Testis (tissue), 3 donors: Measurements from ENCODE around the gene SLC22A2. TPM values are rescaled to one million over a fixed set of nuclear protein-coding genes. Genes with fewer than 3 reads are reported as not detected.

ENCODE experiments used
- DNase-seq: peaks from one replicate; pipeline ENCODE4 v3.0.0-alpha.2; 2019
- H3K27ac ChIP-seq, 2 donors: fragments of 200-600 bp; sonication (generic); one replicate each; pipeline ENCODE4 v1.5.1; 2019
- H3K27me3 ChIP-seq: fragments of 200-600 bp; sonication (generic); one replicate; pipeline ENCODE4 v1.5.1; 2019
- H3K36me3 ChIP-seq: fragments of 200-600 bp; sonication (generic); one replicate; pipeline ENCODE4 v1.5.1; 2017; ENCODE audit warnings: low read depth; ENCODE audit errors: missing control alignments
- H3K4me1 ChIP-seq: fragments of 200-600 bp; sonication (generic); one replicate; pipeline ENCODE4 v1.5.1; 2019
- H3K4me3 ChIP-seq, 2 donors: fragments of 200-600 bp; sonication (generic); one replicate each; pipeline ENCODE4 v1.5.1; 2017 to 2019
- H3K9me3 ChIP-seq: fragments of 200-600 bp; sonication (generic); one replicate; pipeline ENCODE4 v1.5.1; 2017
- CTCF ChIP-seq, 3 experiments: fragments of 450-650 bp in 2 of 3; fragments of 200-600 bp in 1 of 3; sonication (generic) in 1 of 3; IDR thresholded peaks; one replicate each; pipeline ENCODE4 v1.5.1; 2016 to 2019; ENCODE audit warnings: antibody characterized with exemption in 3 of 3, mild to moderate bottlenecking in 2 of 3, moderate library complexity in 1 of 3
- POLR2A ChIP-seq: fragments of 450-650 bp; IDR thresholded peaks from one replicate; pipeline ENCODE4 v1.6.1; 2017; ENCODE audit warnings: antibody characterized with exemption, mild to moderate bottlenecking, moderate library complexity
- WGBS, 2 donors: methylation state at CpG; one replicate each; pipeline ENCODE4 v1.1.5; 2018; 5-methylcytosine and 5-hydroxymethylcytosine counted together
- intact Hi-C: fragments of 100-400 bp; cut with DNase I; formaldehyde crosslinking; loops from one replicate; pipeline ENCODE4 v1.15.1; 2023; ENCODE audit warnings: low total_unique reads
- polyA plus RNA-seq: library from polyadenylated mRNA; stranded (reverse); fragments of 350-450 nt; fragmentation: Illumina TruSeq; extraction: RNeasy Lipid Tissue Mini Kit (QIAGEN cat#74804); gene quantifications from one replicate; pipeline ENCODE4 v1.2.3, GENCODE V29; 2014; ENCODE audit warnings: low read depth, low replicate concordance; ENCODE audit not compliant: insufficient read depth
- total RNA-seq, 2 donors: library from RNA; depleted of rRNA; stranded (reverse); fragments of >200 nt; gene quantifications; one replicate each; pipeline ENCODE4 v1.2.3, GENCODE V29; 2016

SLC22A2 gene
- total and polyA plus RNA-seq, 3 donors from 2014 or later, result 0.24 to 0.99 (median 0.34) TPM

- Histone ChIP-seq H3K27ac (no peak overlapping the region), H3K4me3 (no peak overlapping the region), H3K27me3 (no peaks in the 10 kb centered on the region), H3K4me1 (peaks cover 27% of the 10 kb centered on the region), H3K36me3 (no peaks in the 10 kb centered on the region), H3K9me3 (no peaks in the 10 kb centered on the region)
- WGBS, 2 donors, result 56 to 63% methylated on average over 9 of the region's 9 CpGs
- no peak for DNase-seq
- TF ChIP-seq POLR2A, result no peak
- no peak for TF ChIP-seq CTCF (IDR thresholded peaks at IDR 0.05)
- intact Hi-C loops, result no loop called here
Observed at GRCh38 chr6:160173806-160174527, 84.7 kb downstream of the SLC22A2 start.

- no peaks in the 10 kb centered on the region for H3K27me3 ChIP-seq
- no peak overlapping the region for H3K4me3 ChIP-seq
- WGBS, 2 donors, result 81 to 98% methylated on average over 5 of the region's 5 CpGs
- no peaks in the 10 kb centered on the region for H3K36me3 ChIP-seq
- H3K27ac ChIP-seq, result no peak overlapping the region
- H3K4me1 ChIP-seq, result peaks cover 21% of the 10 kb centered on the region
- no peak for DNase-seq
- TF ChIP-seq CTCF (IDR thresholded peaks at IDR 0.05) (no peak), POLR2A (no peak)
- intact Hi-C loops, result no loop called here
- H3K9me3 ChIP-seq, result no peaks in the 10 kb centered on the region
Observed at GRCh38 chr6:160172704-160173103, 85.9 kb downstream of the SLC22A2 start.

- TF ChIP-seq POLR2A (no peak), CTCF (IDR thresholded peaks at IDR 0.05) (no peak)
- DNase-seq, result no peak
- intact Hi-C loops, result no loop called here
- Histone ChIP-seq H3K27ac (peak overlapping the region; percentile 70 to 76), H3K4me3 (no peak overlapping the region), H3K4me1 (peaks cover 17% of the 10 kb centered on the region), H3K9me3 (no peaks in the 10 kb centered on the region), H3K36me3 (no peaks in the 10 kb centered on the region), H3K27me3 (no peaks in the 10 kb centered on the region)
- WGBS, 2 donors, result 26 to 37% methylated on average over 6 of the region's 6 CpGs
Observed at GRCh38 chr6:160170018-160170680, 88.5 kb downstream of the SLC22A2 start.

- no peaks in the 10 kb centered on the region for H3K36me3 ChIP-seq
- no peaks in the 10 kb centered on the region for H3K27me3 ChIP-seq
- H3K4me1 ChIP-seq, result peaks cover 17% of the 10 kb centered on the region
- H3K27ac ChIP-seq, result no peak overlapping the region
- 77 to 80% methylated on average over 7 of the region's 7 CpGs for WGBS, 2 donors
- no peaks in the 10 kb centered on the region for H3K9me3 ChIP-seq
- intact Hi-C loops, result no loop called here
- TF ChIP-seq CTCF (IDR thresholded peaks at IDR 0.05) (no peak), POLR2A (no peak)
- DNase-seq, result no peak
- H3K4me3 ChIP-seq, result no peak overlapping the region
Observed at GRCh38 chr6:160167604-160168399, 90.8 kb downstream of the SLC22A2 start.

Other genes starting within 250 kb of the SLC22A2 start
- gene SLC22A1, start 137.0 kb downstream of the SLC22A2 start, total RNA-seq, result 1 to 10 TPM; 1.5 to 1.7 TPM
- gene SLC22A1, start 137.0 kb downstream of the SLC22A2 start, polyA plus RNA-seq, result 0.90 TPM
- gene SLC22A3, start 89.6 kb upstream of the SLC22A2 start, total RNA-seq, result 10 to 100 TPM in 1 of 2 donors, 1 to 10 TPM in 1; 5.7 to 10.3 TPM
- gene SLC22A3, start 89.6 kb upstream of the SLC22A2 start, polyA plus RNA-seq, result 6.9 TPM